Renal cortical epithelial cell (primary cell): ENCODE data around the gene ARHGEF16. TPM values are rescaled to one million over a fixed set of nuclear protein-coding genes. Genes with fewer than 3 reads are reported as not detected.

ENCODE experiments used
- DNase-seq: peaks from one replicate; pipeline ENCODE4 v3.0.0-alpha.2; 2011; ENCODE audit warnings: low read depth
- total RNA-seq: library from RNA; depleted of rRNA; stranded (reverse); fragments of >200 nt; gene quantifications from 2 replicates; pipeline ENCODE4 v1.2.3, GENCODE V29; 2014

ARHGEF16 gene
- total RNA-seq, 1 donor from 2014 or later, result 6.4 TPM

DNA sequence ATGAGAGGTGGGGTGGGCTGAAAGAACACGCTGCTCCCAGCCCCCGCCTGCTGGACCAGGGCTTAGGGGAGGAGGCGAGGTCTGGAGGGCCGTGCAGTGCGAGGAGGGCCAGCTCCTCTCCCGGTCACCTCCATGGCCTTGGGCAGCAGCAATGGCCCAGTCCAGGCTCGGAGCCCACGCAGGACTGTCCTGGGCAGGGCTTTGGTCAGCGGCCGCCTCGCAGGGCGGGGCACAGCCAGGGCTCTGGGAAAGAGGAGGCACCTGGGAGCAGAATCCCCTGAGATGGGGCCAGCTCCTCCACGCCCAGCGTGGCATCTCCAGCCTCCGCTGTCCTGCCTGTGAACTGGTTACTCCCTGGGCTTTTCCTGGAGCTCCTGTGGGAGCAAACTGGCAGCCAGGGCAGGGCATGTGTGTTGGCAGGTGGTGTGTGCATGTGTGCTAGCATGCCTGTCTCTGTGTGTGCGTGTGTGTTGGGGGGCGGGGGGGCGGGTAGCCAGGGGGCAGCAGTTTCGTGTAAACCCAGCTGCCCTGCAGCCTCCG lies 27.4 kb downstream of the ARHGEF16 start:
- DNase-seq, result no peak

- DNase-seq, result peak; percentile 78
Measured at GRCh38 chr1:3482378-3482849, 27.9 kb downstream of the ARHGEF16 start.

DNA sequence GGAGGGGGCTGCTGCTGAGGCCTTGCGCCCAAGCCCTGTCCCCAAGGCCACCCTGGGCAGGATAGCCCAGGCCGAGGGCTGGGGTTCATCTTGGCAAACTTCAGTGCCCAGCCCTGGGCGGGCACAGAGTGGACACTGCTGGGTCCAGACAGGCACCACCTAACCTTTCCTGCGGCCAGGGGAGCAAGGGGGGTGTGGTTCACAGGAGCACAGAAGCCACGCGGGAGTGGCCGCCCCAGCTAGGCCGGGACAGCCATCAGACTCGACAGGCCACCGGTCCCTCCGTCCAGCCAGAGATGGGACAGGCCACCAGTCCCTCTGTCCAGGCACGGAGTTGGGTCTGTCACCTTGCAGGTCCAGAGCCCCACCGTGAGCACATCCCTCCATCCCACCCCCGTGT lies 28.9 kb downstream of the ARHGEF16 start:
- DNase-seq, result no peak

DNA sequence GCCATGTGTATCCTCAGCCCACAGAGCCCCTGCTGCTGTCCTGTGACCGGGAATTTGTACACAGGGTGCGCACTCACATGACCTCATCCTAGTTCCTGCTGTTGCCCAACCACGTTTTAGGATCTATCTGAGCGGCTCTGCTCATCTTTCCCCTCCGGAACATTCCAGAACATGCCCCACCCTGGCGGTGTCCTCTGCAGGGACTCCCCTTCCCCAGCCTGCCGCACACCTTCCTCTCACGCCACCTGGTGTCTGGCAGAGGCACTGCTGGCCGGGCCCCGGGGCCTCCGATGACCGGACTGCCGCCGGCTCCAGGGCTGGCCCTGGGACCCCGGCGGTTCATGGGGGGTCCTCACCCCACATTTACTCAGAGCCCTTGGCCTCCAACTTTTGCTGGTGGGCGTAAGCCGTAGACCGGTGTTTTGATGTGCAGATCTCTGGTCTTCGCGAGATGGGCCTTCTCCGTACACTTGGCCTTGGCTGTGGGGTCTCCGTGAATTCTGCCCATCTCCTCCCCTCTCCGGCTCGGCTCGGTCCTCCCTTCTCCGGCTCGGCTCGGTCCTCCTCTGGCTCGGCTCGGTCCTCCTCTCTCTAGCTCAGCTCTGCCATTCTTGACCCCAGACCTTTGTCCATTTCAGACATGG lies 29.5 kb downstream of the ARHGEF16 start:
- peak; percentile 3 for DNase-seq

- DNase-seq, result no peak
Measured at GRCh38 chr1:3485016-3485415, 30.6 kb downstream of the ARHGEF16 start.

DNA sequence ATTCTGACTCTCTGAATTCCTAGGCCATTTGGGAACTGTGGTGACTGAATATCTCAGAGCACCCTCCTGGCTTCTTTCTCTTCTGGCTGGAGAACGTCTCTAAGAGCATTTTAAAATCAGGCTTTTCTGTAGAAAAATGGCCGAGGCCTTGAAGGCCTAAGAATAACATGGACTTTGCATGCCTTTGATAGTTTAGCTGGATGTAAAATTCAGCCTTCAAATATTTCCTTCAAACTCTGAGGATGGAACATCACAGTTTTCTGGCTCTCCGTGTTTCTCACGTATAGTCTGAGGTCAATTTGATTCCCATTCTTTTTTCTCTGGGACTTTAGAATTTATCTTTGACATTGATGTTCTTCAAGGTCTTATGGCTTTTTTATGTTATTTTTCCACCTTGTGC lies 34.0 kb downstream of the ARHGEF16 start:
- DNase-seq, result no peak

DNA sequence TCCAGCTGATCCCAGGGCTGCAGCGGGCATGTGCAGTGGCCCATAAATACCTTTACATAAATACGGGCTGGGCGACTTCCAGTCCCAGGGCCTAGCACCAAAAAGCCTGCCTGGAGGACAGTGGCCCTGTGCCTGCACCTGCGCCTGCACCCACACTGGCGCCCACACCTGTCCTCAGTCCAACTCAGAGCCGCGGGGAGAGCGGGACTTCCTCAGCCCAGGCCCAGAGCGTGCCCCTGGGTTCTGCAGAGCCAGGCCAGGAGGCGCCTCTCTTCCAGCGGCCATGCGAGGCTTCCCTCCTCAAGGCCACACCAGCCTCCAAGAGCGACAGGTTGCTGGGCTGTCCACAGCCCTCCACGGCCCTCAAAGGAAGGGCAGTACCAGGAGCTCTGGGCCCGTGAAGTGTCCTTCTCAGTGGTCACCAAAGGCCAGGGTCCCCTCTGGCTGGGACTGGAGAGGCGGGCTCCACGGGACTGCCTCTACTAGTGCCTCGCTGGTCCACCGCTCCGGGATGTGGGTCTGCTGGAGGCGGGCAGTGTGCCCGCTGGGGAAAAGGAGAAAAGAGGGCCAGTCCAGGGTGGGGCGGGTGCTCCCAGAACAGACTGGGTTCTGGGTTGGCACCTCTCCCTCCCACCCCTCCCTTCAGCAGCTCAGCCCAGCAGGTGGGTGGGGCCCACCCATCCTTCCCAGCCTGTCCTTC lies 35.7 kb downstream of the ARHGEF16 start:
- DNase-seq, result no peak

DNA sequence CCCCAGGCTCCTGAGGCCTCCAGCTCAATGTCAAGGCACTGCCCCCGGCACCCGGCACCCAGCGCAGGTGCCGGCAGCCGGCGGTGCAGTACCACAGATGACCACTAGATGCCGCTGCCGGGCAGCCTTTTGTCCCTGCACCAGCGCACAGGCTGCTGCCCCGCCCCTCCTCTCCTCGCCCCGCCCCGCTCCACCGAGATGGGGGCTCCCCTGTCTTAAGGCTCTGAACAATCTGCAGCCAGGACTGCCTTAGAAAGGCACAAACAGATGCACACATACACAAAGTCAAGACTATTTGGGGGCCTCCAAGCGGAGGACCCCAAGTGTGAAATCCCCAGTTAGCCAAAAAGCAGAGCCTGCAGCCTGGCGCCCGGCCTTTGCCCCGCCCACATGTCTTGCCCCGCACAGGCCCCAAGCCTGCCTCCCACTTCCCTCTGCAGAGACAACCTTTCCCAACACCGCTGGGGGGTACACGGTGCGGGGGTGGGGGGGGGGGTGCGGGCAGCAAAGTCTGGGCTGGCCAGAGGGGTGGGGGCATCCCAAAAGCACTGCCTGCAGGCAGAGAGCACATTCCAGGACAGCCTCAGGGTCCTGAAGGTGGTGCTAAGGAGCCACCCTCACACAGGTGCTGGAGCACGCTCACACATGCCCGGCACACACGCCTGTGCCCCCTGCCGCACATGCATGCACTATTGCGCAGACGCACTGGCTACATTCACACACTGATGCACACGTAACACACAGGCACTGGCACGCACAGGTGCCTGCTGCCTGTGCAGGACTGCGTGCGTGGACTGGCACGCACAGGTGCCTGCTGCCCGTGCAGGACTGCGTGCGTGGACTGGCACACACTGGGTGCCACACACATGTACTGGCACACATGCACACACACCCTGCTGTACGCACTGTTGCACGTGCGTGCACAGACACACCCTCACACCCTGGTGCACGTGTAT lies 37.1 kb downstream of the ARHGEF16 start:
- peak; percentile 3 for DNase-seq

DNA sequence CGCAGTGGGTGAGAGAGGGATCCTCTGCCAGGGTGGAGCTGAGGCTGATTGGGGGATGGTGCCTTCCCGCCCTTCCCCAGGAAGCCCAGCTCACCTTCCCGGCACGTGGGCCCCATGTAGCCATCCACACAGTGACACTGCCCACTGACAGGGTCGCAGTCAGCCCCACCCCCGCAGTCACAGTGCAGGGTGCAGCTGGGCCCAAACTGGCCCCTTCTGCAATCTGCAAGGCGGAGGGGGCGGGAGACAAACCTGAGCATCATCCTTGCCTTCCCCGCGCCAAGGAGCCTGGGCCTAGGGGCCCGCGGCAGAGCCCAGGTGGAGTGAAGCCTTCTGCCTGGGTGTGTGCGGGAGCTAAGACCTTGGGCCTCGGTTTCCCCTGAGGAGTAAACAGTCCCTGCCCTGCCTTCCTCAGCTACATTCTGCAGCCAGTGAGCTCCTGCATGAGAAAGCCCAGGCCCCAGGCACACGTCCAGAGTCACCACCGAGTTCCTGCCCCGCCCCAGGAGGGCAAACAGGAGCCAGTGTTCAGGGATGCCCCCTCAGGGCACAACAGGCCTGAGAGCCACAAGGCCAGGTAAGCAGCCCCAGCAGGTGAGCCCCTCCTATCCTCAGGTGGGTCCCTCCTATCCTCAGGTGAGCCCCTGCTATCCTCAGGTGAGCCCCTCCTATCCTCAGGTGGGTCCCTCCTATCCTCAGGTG lies 38.2 kb downstream of the ARHGEF16 start:
- no peak for DNase-seq

GRCh38 chr1:3494321-3495308 lies 40.1 kb downstream of the ARHGEF16 start:
- no peak for DNase-seq

GRCh38 chr1:3495776-3496745 lies 41.6 kb downstream of the ARHGEF16 start:
- DNase-seq, result peak; percentile 9

DNA sequence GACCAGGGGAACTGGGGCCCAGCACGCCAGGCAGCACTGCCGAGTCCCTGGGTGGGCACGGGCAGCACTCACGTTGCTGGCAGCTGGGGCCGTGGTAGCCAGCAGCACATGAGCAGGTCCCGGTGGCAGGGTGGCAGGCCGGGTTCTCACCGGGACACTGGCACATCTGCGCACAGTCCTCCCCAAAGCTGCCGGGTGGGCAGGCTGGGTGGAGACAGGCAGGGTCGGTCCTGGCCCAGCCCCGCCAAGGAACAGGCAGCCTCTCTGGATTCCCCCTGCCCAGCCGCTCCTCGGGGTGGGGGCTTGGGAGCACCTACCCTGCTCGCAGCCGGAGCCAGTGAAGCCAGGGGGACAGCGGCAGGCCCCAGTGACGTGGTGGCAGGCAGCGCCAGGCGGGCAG lies 42.5 kb downstream of the ARHGEF16 start:
- DNase-seq, result no peak

DNA sequence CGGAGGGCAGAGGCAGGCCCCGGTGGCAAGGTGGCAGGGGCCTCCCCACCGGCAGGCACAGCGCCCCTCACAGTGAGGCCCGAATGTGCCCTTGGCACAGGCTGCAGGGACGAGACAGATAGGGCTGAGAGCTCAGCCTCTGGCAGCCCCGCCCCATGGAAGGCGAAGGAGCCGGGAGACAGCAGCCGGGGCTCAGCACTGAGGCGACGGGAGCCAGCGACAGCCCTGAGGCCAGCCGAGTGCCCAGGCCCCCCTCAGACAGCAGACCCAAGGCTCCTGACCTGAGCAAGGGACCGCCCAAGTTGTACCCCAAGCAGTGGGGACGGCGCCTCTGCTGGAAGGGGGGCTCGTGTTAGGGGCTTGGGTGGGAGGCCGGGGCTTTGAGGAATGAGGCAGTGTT lies 43.1 kb downstream of the ARHGEF16 start:
- DNase-seq, result no peak

DNA sequence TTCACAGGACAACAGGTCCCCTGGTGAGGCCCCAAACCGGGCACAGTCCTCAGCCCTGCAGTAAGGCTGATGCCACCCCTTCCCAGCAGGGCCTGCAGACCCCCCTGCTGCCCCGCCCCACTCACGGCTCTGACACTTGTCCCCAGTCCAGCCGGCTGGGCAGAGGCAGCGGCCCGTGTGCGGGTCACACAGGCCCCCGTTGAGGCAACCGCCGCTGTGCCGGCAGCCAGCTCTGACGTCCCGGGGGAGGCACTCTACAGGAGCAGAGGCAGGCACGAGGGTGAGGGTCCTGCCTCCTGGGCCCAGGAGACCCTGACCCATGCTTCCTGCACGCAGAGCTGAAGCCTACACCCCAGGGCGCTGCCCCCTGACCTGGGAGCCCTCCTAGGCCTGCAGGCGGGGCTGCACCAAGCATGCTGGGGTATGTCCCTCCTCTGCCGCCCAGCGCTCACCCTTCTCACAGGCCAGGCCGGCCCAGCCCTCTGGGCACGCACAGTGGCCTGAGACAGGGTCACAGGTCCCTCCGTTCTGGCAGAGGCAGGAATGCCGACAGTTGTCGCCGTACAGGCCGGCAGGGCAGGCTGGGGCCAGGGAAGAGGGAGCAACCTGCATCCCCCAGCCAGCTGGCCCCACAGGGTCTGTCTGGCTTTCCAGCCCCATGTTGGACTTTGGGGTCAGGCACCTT lies 43.9 kb downstream of the ARHGEF16 start:
- no peak for DNase-seq

DNA sequence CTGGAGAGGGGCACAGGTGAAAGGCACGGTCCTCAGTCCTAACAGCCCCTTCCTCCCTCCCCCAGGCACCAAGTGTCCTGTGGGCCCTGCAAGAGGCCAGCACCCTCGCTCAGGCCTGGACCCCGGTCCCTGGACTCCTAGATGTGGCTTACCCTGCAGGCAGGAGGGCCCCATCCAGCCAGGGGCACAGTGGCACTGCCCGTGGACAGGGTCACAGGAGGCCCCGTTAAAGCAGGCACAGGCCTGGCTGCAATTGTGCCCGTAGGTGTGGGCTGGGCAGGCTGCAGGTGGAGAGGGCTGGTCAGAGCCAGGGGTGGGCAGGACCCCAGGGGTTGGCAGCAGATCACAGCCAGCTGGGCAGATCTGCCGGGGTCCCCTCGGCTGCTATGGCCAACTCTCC lies 44.5 kb downstream of the ARHGEF16 start:
- DNase-seq, result no peak

DNA sequence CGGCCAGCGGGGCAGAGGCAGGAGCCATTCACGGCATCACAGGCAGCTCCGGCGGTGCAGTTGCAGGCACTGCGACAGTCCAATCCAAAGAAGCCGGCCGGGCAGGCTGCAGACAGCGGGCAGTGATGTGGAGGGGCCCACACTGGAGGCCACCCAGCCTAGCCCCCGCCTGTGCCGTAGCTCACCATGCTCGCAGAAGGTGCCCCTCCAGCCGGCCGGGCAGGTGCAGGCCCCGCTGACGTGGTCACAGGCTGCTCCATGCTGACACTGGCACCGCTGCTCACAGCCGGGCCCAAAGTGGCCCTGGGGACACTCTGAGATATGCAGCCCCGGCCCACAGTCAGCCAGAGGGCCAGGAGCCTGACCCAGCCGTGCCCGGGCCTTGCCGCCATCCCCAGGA lies 45.1 kb downstream of the ARHGEF16 start:
- no peak for DNase-seq

GRCh38 chr1:3500265-3500835 lies 45.9 kb downstream of the ARHGEF16 start:
- no peak for DNase-seq

DNA sequence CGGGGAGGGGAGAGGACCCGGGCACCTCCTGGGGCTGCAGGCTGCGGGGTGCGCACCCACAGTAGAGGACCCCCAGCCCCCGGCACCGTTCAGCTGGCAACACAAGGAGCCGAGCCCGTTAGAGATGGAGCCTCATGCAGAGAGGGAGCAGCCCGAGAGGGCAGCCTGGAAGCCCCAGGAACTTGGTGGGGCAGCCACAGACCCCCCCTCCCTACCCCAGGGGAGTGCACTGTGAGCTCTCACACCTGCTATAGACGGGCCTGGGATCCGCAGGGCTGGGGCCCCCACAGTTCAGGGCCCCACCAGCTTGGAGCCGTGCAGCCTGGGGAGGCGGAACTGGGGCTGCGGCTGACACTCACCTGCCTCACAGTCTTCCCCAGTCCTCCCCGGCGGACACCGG lies 47.0 kb downstream of the ARHGEF16 start:
- DNase-seq, result no peak
